CD4-positive, CD25-positive, alpha-beta regulatory T cell (primary cell): ENCODE data around the gene CSE1L. TPM values are rescaled to one million over a fixed set of nuclear protein-coding genes. Genes with fewer than 3 reads are reported as not detected.

Experiments
- ATAC-seq, 2 donors: fragments of 150-1000 bp; cut with Tn5 transposase; one replicate each; pipeline ENCODE4 v1.10.0; 2021; ENCODE audit warnings: low read depth in 2 of 2, moderate number of reproducible peaks in 2 of 2, moderate library complexity in 1 of 2
- DNase-seq, 3 donors: peaks; one replicate each; pipeline versions ENCODE4 v3.0.0 to v3.0.0-alpha.2; 2012 to 2022; ENCODE audit warnings: mixed read lengths in 1 of 3
- H3K27ac ChIP-seq: one replicate; pipeline ENCODE4 v1.7.0; 2013; ENCODE audit warnings: mild to moderate bottlenecking, low read length; ENCODE audit not compliant: insufficient read depth, poor library complexity, severe bottlenecking
- H3K27me3 ChIP-seq: one replicate; pipeline ENCODE4 v1.7.0; 2013; ENCODE audit warnings: low read length; ENCODE audit not compliant: control insufficient read depth, insufficient read depth
- H3K36me3 ChIP-seq: one replicate; pipeline ENCODE4 v1.7.0; 2013; ENCODE audit warnings: mild to moderate bottlenecking, low read length, moderate library complexity; ENCODE audit not compliant: control insufficient read depth, insufficient read depth
- H3K4me1 ChIP-seq: 2 replicates; pipeline ENCODE4 v1.7.0; 2013; ENCODE audit warnings: mild to moderate bottlenecking, low read length; ENCODE audit not compliant: insufficient read depth, control insufficient read depth, poor library complexity, severe bottlenecking
- H3K4me3 ChIP-seq: one replicate; pipeline ENCODE4 v1.7.0; 2013; ENCODE audit warnings: low read depth, mild to moderate bottlenecking, low read length, moderate library complexity
- H3K9me3 ChIP-seq, 2 experiments: 1 replicate in 1 of 2; 2 replicates in 1 of 2; pipeline ENCODE4 v1.7.0; 2013; ENCODE audit warnings: low read length in 2 of 2, mild to moderate bottlenecking in 1 of 2, moderate library complexity in 1 of 2; ENCODE audit not compliant: control insufficient read depth in 2 of 2
- H3K27ac Mint-ChIP-seq, 3 donors: one replicate each; pipeline ENCODE4 v1.8.0; 2020 to 2022; ENCODE audit warnings: mild to moderate bottlenecking in 3 of 3, mixed read lengths in 3 of 3, moderate library complexity in 2 of 3
- H3K27me3 Mint-ChIP-seq: one replicate; pipeline ENCODE4 v1.8.0; 2022; ENCODE audit warnings: mild to moderate bottlenecking, mixed read lengths
- H3K36me3 Mint-ChIP-seq: one replicate; pipeline ENCODE4 v1.8.0; 2020; ENCODE audit warnings: mixed read lengths
- H3K4me1 Mint-ChIP-seq, 4 donors: one replicate each; pipeline ENCODE4 v1.8.0; 2020 to 2022; ENCODE audit warnings: mixed read lengths in 4 of 4, mild to moderate bottlenecking in 1 of 4
- H3K4me3 Mint-ChIP-seq, 4 donors: one replicate each; pipeline ENCODE4 v1.8.0; 2020 to 2022; ENCODE audit warnings: mild to moderate bottlenecking in 4 of 4, mixed read lengths in 4 of 4, moderate library complexity in 3 of 4
- H3K9me3 Mint-ChIP-seq, 7 donors: one replicate each; pipeline ENCODE4 v1.8.0; 2020 to 2022; ENCODE audit warnings: mixed read lengths in 7 of 7, mild to moderate bottlenecking in 3 of 7, moderate library complexity in 2 of 7
- polyA plus RNA-seq, 4 donors: library from polyadenylated mRNA; unstranded; fragments of 300-500 nt; fragmentation: Illumina TruSeq; gene quantifications; one replicate each; pipeline ENCODE4 v1.2.3, GENCODE V29; 2021
- total RNA-seq: library from RNA; stranded (reverse); gene quantifications from one replicate; pipeline ENCODE4 v1.2.3, GENCODE V29; 2022

Gene CSE1L
- total and polyA plus RNA-seq, 5 donors from 2014 or later, result 23.7 to 33.9 (median 24.7) TPM

- no peak overlapping the region for H3K4me3 Mint-ChIP-seq
- no peak overlapping the region for H3K4me3 ChIP-seq
- DNase-seq (no peak), ATAC-seq (no peak)
- H3K27ac ChIP-seq, result no peak overlapping the region
- H3K27me3 ChIP-seq, result no peaks in the 10 kb centered on the region
- H3K9me3 ChIP-seq, result no peaks in the 10 kb centered on the region
- no peaks in the 10 kb centered on the region for H3K9me3 Mint-ChIP-seq
- no peaks in the 10 kb centered on the region for H3K4me1 ChIP-seq
- H3K4me1 Mint-ChIP-seq, result peaks cover 0 to 12% (median 6%) of the 10 kb centered on the region in 4 donors
- peaks cover 35% of the 10 kb centered on the region for H3K36me3 ChIP-seq
- peak overlapping the region; percentile 47 to 92 (median 62) for H3K27ac Mint-ChIP-seq
- peaks cover 41% of the 10 kb centered on the region for H3K36me3 Mint-ChIP-seq
- H3K27me3 Mint-ChIP-seq, result no peaks in the 10 kb centered on the region
These were observed 64.9 kb downstream of the CSE1L start for GRCh38 chr20:49110767-49111694.

- H3K9me3 Mint-ChIP-seq, result no peaks in the 10 kb centered on the region
- H3K9me3 ChIP-seq, result no peaks in the 10 kb centered on the region
- H3K4me1 Mint-ChIP-seq, result peaks cover 0 to 7% (median 6%) of the 10 kb centered on the region in 4 donors
- peak overlapping the region in 1 of 3 donors; percentile 8 for H3K27ac Mint-ChIP-seq
- H3K27me3 ChIP-seq, result no peaks in the 10 kb centered on the region
- no peak overlapping the region for H3K4me3 Mint-ChIP-seq
- no peaks in the 10 kb centered on the region for H3K27me3 Mint-ChIP-seq
- ATAC-seq (no peak), DNase-seq (no peak)
- no peak overlapping the region for H3K27ac ChIP-seq
- no peaks in the 10 kb centered on the region for H3K4me1 ChIP-seq
- H3K36me3 ChIP-seq, result peaks cover 49% of the 10 kb centered on the region
- no peak overlapping the region for H3K4me3 ChIP-seq
- peaks cover 54% of the 10 kb centered on the region for H3K36me3 Mint-ChIP-seq
These were observed 66.6 kb downstream of the CSE1L start for GRCh38 chr20:49112596-49113274.

- H3K27me3 Mint-ChIP-seq, result no peaks in the 10 kb centered on the region
- no peak for ATAC-seq
- no peaks in the 10 kb centered on the region for H3K9me3 Mint-ChIP-seq
- H3K4me1 ChIP-seq, result no peaks in the 10 kb centered on the region
- peaks cover 58% of the 10 kb centered on the region for H3K36me3 Mint-ChIP-seq
- no peak overlapping the region for H3K27ac ChIP-seq
- DNase-seq, result no peak
- no peak overlapping the region for H3K4me3 ChIP-seq
- no peaks in the 10 kb centered on the region for H3K9me3 ChIP-seq
- H3K4me3 Mint-ChIP-seq, result no peak overlapping the region
- H3K4me1 Mint-ChIP-seq, result peaks cover 0 to 6% (median under 1%) of the 10 kb centered on the region in 4 donors
- H3K27me3 ChIP-seq, result no peaks in the 10 kb centered on the region
- peaks cover 77% of the 10 kb centered on the region for H3K36me3 ChIP-seq
- no peak overlapping the region for H3K27ac Mint-ChIP-seq
These were observed 69.5 kb downstream of the CSE1L start for GRCh38 chr20:49115564-49115963.

- no peak for ATAC-seq
- Histone ChIP-seq H3K36me3 (peaks cover 88% of the 10 kb centered on the region), H3K27ac (no peak overlapping the region), H3K4me1 (no peaks in the 10 kb centered on the region), H3K4me3 (no peak overlapping the region), H3K9me3 (no peaks in the 10 kb centered on the region), H3K27me3 (no peaks in the 10 kb centered on the region)
- Mint-ChIP-seq H3K36me3 (peaks cover 56% of the 10 kb centered on the region), H3K4me3 (no peak overlapping the region), H3K27me3 (no peaks in the 10 kb centered on the region), H3K27ac (peak overlapping the region; percentile 13 to 92 (median 47)), H3K4me1 (peaks cover 0 to 2% (median under 1%) of the 10 kb centered on the region in 4 donors), H3K9me3 (no peaks in the 10 kb centered on the region)
- no peak for DNase-seq
These were observed 72.2 kb downstream of the CSE1L start for GRCh38 chr20:49118307-49118706.

- H3K27ac Mint-ChIP-seq, result peak overlapping the region in 1 of 3 donors; percentile 75
- H3K36me3 Mint-ChIP-seq, result peaks cover 56% of the 10 kb centered on the region
- no peaks in the 10 kb centered on the region for H3K9me3 Mint-ChIP-seq
- Histone ChIP-seq H3K4me1 (no peaks in the 10 kb centered on the region), H3K4me3 (no peak overlapping the region), H3K27me3 (no peaks in the 10 kb centered on the region), H3K9me3 (no peaks in the 10 kb centered on the region), H3K36me3 (peaks cover 89% of the 10 kb centered on the region), H3K27ac (no peak overlapping the region)
- ATAC-seq (no peak), DNase-seq (no peak)
- H3K4me3 Mint-ChIP-seq, result no peak overlapping the region
- H3K27me3 Mint-ChIP-seq, result no peaks in the 10 kb centered on the region
- peaks cover 0 to 6% (median under 1%) of the 10 kb centered on the region in 4 donors for H3K4me1 Mint-ChIP-seq
These were observed 73.9 kb downstream of the CSE1L start for GRCh38 chr20:49119988-49120387.

GRCh38 chr20:49122920-49123319 is 76.8 kb downstream of the CSE1L start:
- H3K4me1 ChIP-seq, result no peaks in the 10 kb centered on the region
- H3K9me3 ChIP-seq, result no peaks in the 10 kb centered on the region
- Mint-ChIP-seq H3K4me1 (peaks cover 0 to 15% (median 7%) of the 10 kb centered on the region in 4 donors), H3K4me3 (no peak overlapping the region), H3K27me3 (no peaks in the 10 kb centered on the region), H3K27ac (no peak overlapping the region), H3K36me3 (peaks cover 50% of the 10 kb centered on the region), H3K9me3 (no peaks in the 10 kb centered on the region)
- no peaks in the 10 kb centered on the region for H3K27me3 ChIP-seq
- DNase-seq (no peak), ATAC-seq (no peak)
- H3K36me3 ChIP-seq, result peaks cover 67% of the 10 kb centered on the region
- H3K4me3 ChIP-seq, result no peak overlapping the region
- no peak overlapping the region for H3K27ac ChIP-seq

- ATAC-seq (no peak), DNase-seq (no peak)
- H3K4me1 ChIP-seq, result no peaks in the 10 kb centered on the region
- Mint-ChIP-seq H3K27me3 (no peaks in the 10 kb centered on the region), H3K27ac (peak overlapping the region; percentile 57 to 77 (median 64)), H3K4me1 (peaks cover 0 to 17% (median 10%) of the 10 kb centered on the region in 4 donors), H3K36me3 (peaks cover 43% of the 10 kb centered on the region), H3K9me3 (no peaks in the 10 kb centered on the region), H3K4me3 (no peak overlapping the region)
- H3K9me3 ChIP-seq, result no peaks in the 10 kb centered on the region
- no peak overlapping the region for H3K4me3 ChIP-seq
- no peaks in the 10 kb centered on the region for H3K27me3 ChIP-seq
- no peak overlapping the region for H3K27ac ChIP-seq
- peaks cover 60% of the 10 kb centered on the region for H3K36me3 ChIP-seq
These were observed 77.9 kb downstream of the CSE1L start for GRCh38 chr20:49123982-49124381.
